ENCODE results near the gene SHISAL2A. TPM values are rescaled to one million over a fixed set of nuclear protein-coding genes. Genes with fewer than 3 reads are reported as not detected.

Gene SHISAL2A
- total and polyA plus RNA-seq, 2 donors from 2014 or later, result 2.5 TPM; not detected in 1

- intact Hi-C loops (cut with DNase I), result no loop called here
- no peak for TF ChIP-seq CTCF (IDR thresholded peaks at IDR 0.05; ENCODE audit: borderline replicate concordance, extremely low read depth, insufficient read depth)
- FAIRE-seq (no peak), DNase-seq (no peak)
- no peak overlapping the region for H3K4me3 ChIP-seq (ENCODE audit: low read length in 3 of 3)
- H3K27me3 ChIP-seq (ENCODE audit: control insufficient read depth, insufficient read depth, low read length), result no peaks in the 10 kb centered on the region
- H3K27ac ChIP-seq (ENCODE audit: low read depth in 2 of 2, low read length in 2 of 2), result no peak overlapping the region
- H3K36me3 ChIP-seq (ENCODE audit: control insufficient read depth in 2 of 3, insufficient read depth in 3 of 3, low read length in 3 of 3), result no peaks in the 10 kb centered on the region
- H3K4me1 ChIP-seq (ENCODE audit: control insufficient read depth in 2 of 3, insufficient read depth in 2 of 3, low read depth in 1 of 3, low read length in 3 of 3), result no peaks in the 10 kb centered on the region
- H3K9ac ChIP-seq (ENCODE audit: low read length in 3 of 3), result no peak overlapping the region
- H3K9me3 ChIP-seq (ENCODE audit: control insufficient read depth in 2 of 3, insufficient read depth in 1 of 3, low read length in 3 of 3), result no peaks in the 10 kb centered on the region
These were observed 7.7 kb downstream of the SHISAL2A start for GRCh38 chr1:52640697-52641096.

DNA sequence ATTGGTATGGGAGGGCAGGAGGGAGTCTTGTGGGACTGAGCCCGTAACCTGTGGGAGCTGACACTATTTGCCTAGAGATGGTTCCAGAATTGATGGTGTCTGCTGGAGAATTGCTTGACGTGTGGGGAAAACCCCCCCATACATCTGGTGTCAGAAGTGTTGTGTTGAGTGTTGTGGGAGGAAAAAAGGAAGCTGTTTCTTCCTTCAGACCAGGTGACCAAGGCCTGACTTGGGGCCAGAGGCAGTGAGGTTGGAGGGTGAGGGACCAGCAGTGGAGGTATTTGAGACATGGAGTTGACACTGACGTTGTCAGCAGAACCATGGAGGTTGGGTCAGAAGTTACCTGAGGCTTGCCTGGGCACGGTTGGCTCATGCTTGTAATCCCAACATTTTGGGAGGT, 8.3 kb downstream of the SHISAL2A start:
- Histone ChIP-seq H3K27ac (ENCODE audit: low read depth in 2 of 2, low read length in 2 of 2) (no peak overlapping the region), H3K27me3 (ENCODE audit: control insufficient read depth, insufficient read depth, low read length) (no peaks in the 10 kb centered on the region), H3K9ac (ENCODE audit: low read length in 3 of 3) (no peak overlapping the region), H3K9me3 (ENCODE audit: control insufficient read depth in 2 of 3, insufficient read depth in 1 of 3, low read length in 3 of 3) (no peaks in the 10 kb centered on the region), H3K4me3 (ENCODE audit: low read length in 3 of 3) (no peak overlapping the region), H3K4me1 (ENCODE audit: control insufficient read depth in 2 of 3, insufficient read depth in 2 of 3, low read depth in 1 of 3, low read length in 3 of 3) (no peaks in the 10 kb centered on the region), H3K36me3 (ENCODE audit: control insufficient read depth in 2 of 3, insufficient read depth in 3 of 3, low read length in 3 of 3) (no peaks in the 10 kb centered on the region)
- no peak for TF ChIP-seq CTCF (IDR thresholded peaks at IDR 0.05; ENCODE audit: borderline replicate concordance, extremely low read depth, insufficient read depth)
- FAIRE-seq, result no peak
- intact Hi-C loops (cut with DNase I), result no loop called here
- no peak for DNase-seq

DNA sequence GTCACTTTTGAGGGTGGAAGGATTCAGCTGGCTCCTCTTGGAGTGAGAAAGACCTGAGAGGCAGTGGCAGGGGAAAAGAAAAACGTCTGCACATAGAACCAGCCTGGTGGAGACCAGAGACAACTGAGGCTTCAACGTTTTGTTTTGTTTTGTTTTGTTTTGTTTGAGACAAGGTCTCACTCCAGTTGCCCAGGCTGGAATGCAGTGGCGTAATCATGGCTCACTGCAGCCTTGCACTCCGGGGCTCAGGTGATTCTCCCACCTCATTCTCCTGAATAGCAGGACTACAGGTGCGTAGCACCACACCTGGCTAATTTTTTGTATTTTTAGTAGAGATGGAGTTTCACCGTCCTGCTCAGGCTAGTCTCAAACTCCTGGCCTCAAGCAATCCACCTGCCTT, 12.3 kb downstream of the SHISAL2A start:
- Histone ChIP-seq H3K9me3 (ENCODE audit: control insufficient read depth in 2 of 3, insufficient read depth in 1 of 3, low read length in 3 of 3) (no peaks in the 10 kb centered on the region), H3K4me3 (ENCODE audit: low read length in 3 of 3) (no peak overlapping the region), H3K9ac (ENCODE audit: low read length in 3 of 3) (no peak overlapping the region), H3K4me1 (ENCODE audit: control insufficient read depth in 2 of 3, insufficient read depth in 2 of 3, low read depth in 1 of 3, low read length in 3 of 3) (no peaks in the 10 kb centered on the region), H3K27me3 (ENCODE audit: control insufficient read depth, insufficient read depth, low read length) (no peaks in the 10 kb centered on the region), H3K27ac (ENCODE audit: low read depth in 2 of 2, low read length in 2 of 2) (no peak overlapping the region), H3K36me3 (ENCODE audit: control insufficient read depth in 2 of 3, insufficient read depth in 3 of 3, low read length in 3 of 3) (no peaks in the 10 kb centered on the region)
- no peak for FAIRE-seq
- DNase-seq, result peak in 1 of 5 donors; percentile 26
- intact Hi-C loops (cut with DNase I), result no loop called here
- no peak for TF ChIP-seq CTCF (IDR thresholded peaks at IDR 0.05; ENCODE audit: borderline replicate concordance, extremely low read depth, insufficient read depth)

DNA sequence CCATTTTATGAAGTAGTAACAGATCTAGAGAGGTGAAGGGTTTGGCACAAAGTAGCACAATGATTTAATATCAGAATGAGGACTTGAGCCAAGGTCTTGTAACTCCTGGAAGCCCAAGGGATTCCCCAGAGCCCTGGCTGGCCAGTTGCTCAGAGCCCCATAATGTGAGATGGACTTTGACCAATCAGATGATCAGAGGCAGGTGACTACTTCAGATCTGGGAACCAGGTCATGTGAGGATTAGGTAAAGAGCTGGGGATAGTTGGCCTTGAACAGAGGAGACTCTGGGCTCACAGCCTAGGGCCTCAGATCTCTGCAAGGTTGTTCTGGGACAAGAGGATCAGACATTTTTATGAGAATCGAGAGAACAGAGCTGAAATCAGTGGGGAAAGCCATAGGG, 18.9 kb downstream of the SHISAL2A start:
- intact Hi-C loops (cut with DNase I), result no loop called here
- DNase-seq (peak in 2 of 5 donors; percentile 3 to 35), FAIRE-seq (no peak)
- Histone ChIP-seq H3K27me3 (ENCODE audit: control insufficient read depth, insufficient read depth, low read length) (no peaks in the 10 kb centered on the region), H3K4me1 (ENCODE audit: control insufficient read depth in 2 of 3, insufficient read depth in 2 of 3, low read depth in 1 of 3, low read length in 3 of 3) (peaks cover 0 to 4% (median 0%) of the 10 kb centered on the region in 3 donors), H3K36me3 (ENCODE audit: control insufficient read depth in 2 of 3, insufficient read depth in 3 of 3, low read length in 3 of 3) (no peaks in the 10 kb centered on the region), H3K9me3 (ENCODE audit: control insufficient read depth in 2 of 3, insufficient read depth in 1 of 3, low read length in 3 of 3) (no peaks in the 10 kb centered on the region), H3K27ac (ENCODE audit: low read depth in 2 of 2, low read length in 2 of 2) (peak overlapping the region in 1 of 2 donors; percentile 24), H3K9ac (ENCODE audit: low read length in 3 of 3) (no peak overlapping the region), H3K4me3 (ENCODE audit: low read length in 3 of 3) (no peak overlapping the region)
- no peak for TF ChIP-seq CTCF (IDR thresholded peaks at IDR 0.05; ENCODE audit: borderline replicate concordance, extremely low read depth, insufficient read depth)

All from kidney (tissue), 14 donors.